GM23338 (cell line): ENCODE measurements around the gene TRIM32.

ENCODE experiments used
- CREB1 ChIP-seq: fragments of 250-450 bp; sonication (Bioruptor Pico); IDR thresholded peaks from 2 replicates; pipeline ENCODE4 v1.5.0; 2020; ENCODE audit warnings: low read depth, mild to moderate bottlenecking, moderate library complexity
- EZH2 ChIP-seq: fragments of 200-600 bp; sonication (generic); IDR thresholded peaks from one replicate; pipeline ENCODE4 v1.8.0; 2017; ENCODE audit warnings: antibody characterized with exemption, mild to moderate bottlenecking, low read depth; ENCODE audit not compliant: unreplicated experiment
- EZH2phosphoT487 ChIP-seq: fragments of 200-600 bp; sonication (generic); IDR thresholded peaks from one replicate; pipeline ENCODE4 v1.8.1; 2018; ENCODE audit warnings: antibody characterized with exemption; ENCODE audit not compliant: unreplicated experiment
- JUNB ChIP-seq: IDR thresholded peaks from one replicate; pipeline ENCODE4 v1.6.1; 2016; ENCODE audit warnings: antibody characterized with exemption; ENCODE audit not compliant: unreplicated experiment
- POLR2AphosphoS5 ChIP-seq: IDR thresholded peaks from 2 replicates; pipeline ENCODE4 v1.6.1; 2016; ENCODE audit warnings: antibody characterized with exemption, low read depth
- ZNF331 ChIP-seq: fragments of 250-450 bp; sonication (Bioruptor Pico); IDR thresholded peaks from 2 replicates; pipeline ENCODE4 v1.5.0; 2020; ENCODE audit warnings: low read depth, mild to moderate bottlenecking, moderate library complexity
- TF ChIP-seq, protein P1 (sequence below): IDR thresholded peaks from one replicate; pipeline ENCODE4 v1.6.1; 2018; ENCODE audit warnings: antibody characterized with exemption; ENCODE audit not compliant: unreplicated experiment
- TF ChIP-seq, protein P2 (sequence below), 2 experiments: fragments of 200-600 bp in 1 of 2; sonication (generic) in 1 of 2; conservative IDR thresholded peaks; 2 replicates each; pipeline versions ENCODE4 v1.5.1 to v1.6.1; 2016 to 2017; ENCODE audit warnings: antibody characterized with exemption in 2 of 2, low read depth in 2 of 2, mild to moderate bottlenecking in 2 of 2, moderate library complexity in 1 of 2
- TF ChIP-seq, protein P3 (sequence below): IDR thresholded peaks from 2 replicates; pipeline ENCODE4 v1.6.1; 2016; ENCODE audit warnings: antibody characterized with exemption

DNA sequence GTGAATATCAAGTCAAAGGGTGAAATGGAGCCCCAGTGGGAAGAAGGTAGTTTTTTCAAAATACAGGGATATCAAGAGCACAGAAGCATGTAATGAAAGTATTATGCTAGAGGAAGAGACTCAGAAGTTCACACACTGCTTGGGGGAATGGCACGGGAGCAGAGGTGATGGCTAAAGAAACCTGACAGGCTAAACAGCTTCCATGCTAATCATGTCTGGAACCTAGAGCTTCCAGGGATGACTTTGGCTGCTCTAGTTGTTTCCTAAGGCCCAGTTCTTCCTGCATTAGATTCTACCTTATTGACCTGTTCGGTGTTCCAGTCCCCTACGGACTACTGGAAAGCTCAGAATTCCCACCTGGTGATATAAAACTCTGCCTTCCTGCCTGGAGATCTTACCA lies 34.3 kb downstream of the TRIM32 start:
- TF ChIP-seq, protein P1, sequence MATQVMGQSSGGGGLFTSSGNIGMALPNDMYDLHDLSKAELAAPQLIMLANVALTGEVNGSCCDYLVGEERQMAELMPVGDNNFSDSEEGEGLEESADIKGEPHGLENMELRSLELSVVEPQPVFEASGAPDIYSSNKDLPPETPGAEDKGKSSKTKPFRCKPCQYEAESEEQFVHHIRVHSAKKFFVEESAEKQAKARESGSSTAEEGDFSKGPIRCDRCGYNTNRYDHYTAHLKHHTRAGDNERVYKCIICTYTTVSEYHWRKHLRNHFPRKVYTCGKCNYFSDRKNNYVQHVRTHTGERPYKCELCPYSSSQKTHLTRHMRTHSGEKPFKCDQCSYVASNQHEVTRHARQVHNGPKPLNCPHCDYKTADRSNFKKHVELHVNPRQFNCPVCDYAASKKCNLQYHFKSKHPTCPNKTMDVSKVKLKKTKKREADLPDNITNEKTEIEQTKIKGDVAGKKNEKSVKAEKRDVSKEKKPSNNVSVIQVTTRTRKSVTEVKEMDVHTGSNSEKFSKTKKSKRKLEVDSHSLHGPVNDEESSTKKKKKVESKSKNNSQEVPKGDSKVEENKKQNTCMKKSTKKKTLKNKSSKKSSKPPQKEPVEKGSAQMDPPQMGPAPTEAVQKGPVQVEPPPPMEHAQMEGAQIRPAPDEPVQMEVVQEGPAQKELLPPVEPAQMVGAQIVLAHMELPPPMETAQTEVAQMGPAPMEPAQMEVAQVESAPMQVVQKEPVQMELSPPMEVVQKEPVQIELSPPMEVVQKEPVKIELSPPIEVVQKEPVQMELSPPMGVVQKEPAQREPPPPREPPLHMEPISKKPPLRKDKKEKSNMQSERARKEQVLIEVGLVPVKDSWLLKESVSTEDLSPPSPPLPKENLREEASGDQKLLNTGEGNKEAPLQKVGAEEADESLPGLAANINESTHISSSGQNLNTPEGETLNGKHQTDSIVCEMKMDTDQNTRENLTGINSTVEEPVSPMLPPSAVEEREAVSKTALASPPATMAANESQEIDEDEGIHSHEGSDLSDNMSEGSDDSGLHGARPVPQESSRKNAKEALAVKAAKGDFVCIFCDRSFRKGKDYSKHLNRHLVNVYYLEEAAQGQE: no peak
- TF ChIP-seq, protein P2, sequence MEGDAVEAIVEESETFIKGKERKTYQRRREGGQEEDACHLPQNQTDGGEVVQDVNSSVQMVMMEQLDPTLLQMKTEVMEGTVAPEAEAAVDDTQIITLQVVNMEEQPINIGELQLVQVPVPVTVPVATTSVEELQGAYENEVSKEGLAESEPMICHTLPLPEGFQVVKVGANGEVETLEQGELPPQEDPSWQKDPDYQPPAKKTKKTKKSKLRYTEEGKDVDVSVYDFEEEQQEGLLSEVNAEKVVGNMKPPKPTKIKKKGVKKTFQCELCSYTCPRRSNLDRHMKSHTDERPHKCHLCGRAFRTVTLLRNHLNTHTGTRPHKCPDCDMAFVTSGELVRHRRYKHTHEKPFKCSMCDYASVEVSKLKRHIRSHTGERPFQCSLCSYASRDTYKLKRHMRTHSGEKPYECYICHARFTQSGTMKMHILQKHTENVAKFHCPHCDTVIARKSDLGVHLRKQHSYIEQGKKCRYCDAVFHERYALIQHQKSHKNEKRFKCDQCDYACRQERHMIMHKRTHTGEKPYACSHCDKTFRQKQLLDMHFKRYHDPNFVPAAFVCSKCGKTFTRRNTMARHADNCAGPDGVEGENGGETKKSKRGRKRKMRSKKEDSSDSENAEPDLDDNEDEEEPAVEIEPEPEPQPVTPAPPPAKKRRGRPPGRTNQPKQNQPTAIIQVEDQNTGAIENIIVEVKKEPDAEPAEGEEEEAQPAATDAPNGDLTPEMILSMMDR (conservative IDR thresholded peaks at IDR 0.05; ENCODE audit: low read depth in 2 of 2): no peak
- TF ChIP-seq EZH2: no peak
- TF ChIP-seq, protein P3, sequence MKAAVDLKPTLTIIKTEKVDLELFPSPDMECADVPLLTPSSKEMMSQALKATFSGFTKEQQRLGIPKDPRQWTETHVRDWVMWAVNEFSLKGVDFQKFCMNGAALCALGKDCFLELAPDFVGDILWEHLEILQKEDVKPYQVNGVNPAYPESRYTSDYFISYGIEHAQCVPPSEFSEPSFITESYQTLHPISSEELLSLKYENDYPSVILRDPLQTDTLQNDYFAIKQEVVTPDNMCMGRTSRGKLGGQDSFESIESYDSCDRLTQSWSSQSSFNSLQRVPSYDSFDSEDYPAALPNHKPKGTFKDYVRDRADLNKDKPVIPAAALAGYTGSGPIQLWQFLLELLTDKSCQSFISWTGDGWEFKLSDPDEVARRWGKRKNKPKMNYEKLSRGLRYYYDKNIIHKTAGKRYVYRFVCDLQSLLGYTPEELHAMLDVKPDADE: no peak
- no peak for TF ChIP-seq EZH2phosphoT487
- TF ChIP-seq ZNF331 (CRISPR knock-in tag): no peak
- TF ChIP-seq CREB1: no peak
- TF ChIP-seq POLR2AphosphoS5: no peak
- TF ChIP-seq JUNB: no peak
